ENCODE results near the gene CHRM2.

Gene CHRM2

GRCh38 chr7:137017221-137017620 lies 148.8 kb downstream of the CHRM2 start:
- no peak for DNase-seq (ENCODE audit: extremely low read depth in 1 of 2, low read depth in 1 of 2)

- DNase-seq (ENCODE audit: extremely low read depth in 1 of 2, low read depth in 1 of 2), result no peak
Observed at GRCh38 chr7:137018468-137018867, 150.0 kb downstream of the CHRM2 start.

- no peak for DNase-seq (ENCODE audit: extremely low read depth in 1 of 2, low read depth in 1 of 2)
Observed at GRCh38 chr7:137020351-137020750, 151.9 kb downstream of the CHRM2 start.

- no peak for DNase-seq (ENCODE audit: extremely low read depth in 1 of 2, low read depth in 1 of 2)
Observed at GRCh38 chr7:137025469-137026175, 157.2 kb downstream of the CHRM2 start.

- DNase-seq (ENCODE audit: extremely low read depth in 1 of 2, low read depth in 1 of 2), result no peak
Observed at GRCh38 chr7:137026176-137026500, 157.7 kb downstream of the CHRM2 start.

- DNase-seq (ENCODE audit: extremely low read depth in 1 of 2, low read depth in 1 of 2), result no peak
Observed at GRCh38 chr7:137032436-137032835, 164.0 kb downstream of the CHRM2 start.

- DNase-seq (ENCODE audit: extremely low read depth in 1 of 2, low read depth in 1 of 2), result no peak
Observed at GRCh38 chr7:137036768-137037167, 168.3 kb downstream of the CHRM2 start.

GRCh38 chr7:137038706-137039105 lies 170.3 kb downstream of the CHRM2 start:
- DNase-seq (ENCODE audit: extremely low read depth in 1 of 2, low read depth in 1 of 2), result no peak

GRCh38 chr7:137040745-137041144 lies 172.3 kb downstream of the CHRM2 start:
- no peak for DNase-seq (ENCODE audit: extremely low read depth in 1 of 2, low read depth in 1 of 2)

GRCh38 chr7:137045573-137045972 lies 177.1 kb downstream of the CHRM2 start:
- no peak for DNase-seq (ENCODE audit: extremely low read depth in 1 of 2, low read depth in 1 of 2)

GRCh38 chr7:137069249-137069963 lies 201.0 kb downstream of the CHRM2 start:
- no peak for DNase-seq (ENCODE audit: extremely low read depth in 1 of 2, low read depth in 1 of 2)
